DMS79 (cell line): Measurements from ENCODE around the gene SECISBP2.
"Not testable (repeated sequence)": the region's sequence is repeated elsewhere in the genome, so short reads cannot be mapped to it uniquely, and the experiment has no call there.

Experiments
- DNase-seq: peaks from one replicate; lab custom pipeline; 2025; lab: John Stamatoyannopoulos, UW

SECISBP2 gene

GRCh38 chr9:89309608-89310474 lies 8.5 kb upstream of the SECISBP2 start:
- DNase-seq, result no peak

GRCh38 chr9:89310475-89311345 lies 7.6 kb upstream of the SECISBP2 start, which contains the start of gene CKS2:
Gene CKS2, plus strand, starts transcription at chr9:89311195. Its CDS starts 98 bp downstream, at chr9:89311293.
- peak; percentile 95 for DNase-seq

- DNase-seq, result no peak
Observed at GRCh38 chr9:89311346-89312221, 6.7 kb upstream of the SECISBP2 start.

- DNase-seq, result no peak
Observed at GRCh38 chr9:89312222-89312571, 6.1 kb upstream of the SECISBP2 start.

GRCh38 chr9:89313842-89314241 lies 4.5 kb upstream of the SECISBP2 start:
- no peak for DNase-seq

- no peak for DNase-seq
Observed at GRCh38 chr9:89314955-89315354, 3.3 kb upstream of the SECISBP2 start.

- DNase-seq, result no peak
Observed at GRCh38 chr9:89315482-89315881, 2.8 kb upstream of the SECISBP2 start.

GRCh38 chr9:89317282-89317681 lies 1.0 kb upstream of the SECISBP2 start:
- DNase-seq, result no peak

- no peak for DNase-seq
Observed at GRCh38 chr9:89319015-89319905, 960 bp downstream of the SECISBP2 start.

GRCh38 chr9:89323390-89323789 lies 5.1 kb downstream of the SECISBP2 start:
- no peak for DNase-seq

GRCh38 chr9:89325733-89326132 lies 7.4 kb downstream of the SECISBP2 start:
- no peak for DNase-seq

- DNase-seq, result no peak
Observed at GRCh38 chr9:89328064-89328463, 9.8 kb downstream of the SECISBP2 start.

- DNase-seq, result no peak
Observed at GRCh38 chr9:89329917-89330316, 11.6 kb downstream of the SECISBP2 start.

- no peak for DNase-seq
Observed at GRCh38 chr9:89330513-89330912, 12.2 kb downstream of the SECISBP2 start.

GRCh38 chr9:89339807-89340206 lies 21.5 kb downstream of the SECISBP2 start:
- no peak for DNase-seq

- DNase-seq, result no peak
Observed at GRCh38 chr9:89340332-89340731, 22.0 kb downstream of the SECISBP2 start.

GRCh38 chr9:89342213-89342612 lies 23.9 kb downstream of the SECISBP2 start:
- DNase-seq, result no peak

GRCh38 chr9:89342948-89343347 lies 24.6 kb downstream of the SECISBP2 start:
- no peak for DNase-seq

GRCh38 chr9:89343812-89344211 lies 25.5 kb downstream of the SECISBP2 start:
- not testable (repeated sequence) for DNase-seq

- no peak for DNase-seq
Observed at GRCh38 chr9:89345476-89345875, 27.2 kb downstream of the SECISBP2 start.

GRCh38 chr9:89346696-89347095 lies 28.4 kb downstream of the SECISBP2 start:
- DNase-seq, result no peak
